NCI-H2196 treated with DMSO at 0.1 percent for 48 hours (cell line): ENCODE data around the gene CMTR2.

Experiments
- DNase-seq: peaks from one replicate; lab custom pipeline; 2025; ENCODE audit not compliant: unreplicated experiment; lab: John Stamatoyannopoulos, UW

CMTR2 gene

DNA sequence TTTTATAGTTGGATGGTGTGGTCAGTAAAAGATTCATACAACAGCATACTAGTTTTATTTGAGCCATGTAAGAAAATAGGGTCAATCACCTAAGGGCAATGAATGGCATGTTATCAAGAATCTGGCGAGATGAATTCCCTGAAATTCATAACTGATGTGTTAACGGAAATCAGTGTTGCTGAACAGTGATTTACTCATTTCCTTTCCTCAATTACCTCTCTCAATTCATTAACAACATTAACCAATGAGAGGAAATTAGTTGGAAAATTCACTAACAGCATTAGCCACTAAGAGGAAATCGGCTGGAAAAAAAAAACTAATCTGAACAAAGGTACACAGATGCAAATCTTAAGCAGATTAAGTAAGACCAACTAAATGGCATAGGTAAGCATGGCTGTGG lies 6.3 kb downstream of the CMTR2 start:
- no peak for DNase-seq

DNA sequence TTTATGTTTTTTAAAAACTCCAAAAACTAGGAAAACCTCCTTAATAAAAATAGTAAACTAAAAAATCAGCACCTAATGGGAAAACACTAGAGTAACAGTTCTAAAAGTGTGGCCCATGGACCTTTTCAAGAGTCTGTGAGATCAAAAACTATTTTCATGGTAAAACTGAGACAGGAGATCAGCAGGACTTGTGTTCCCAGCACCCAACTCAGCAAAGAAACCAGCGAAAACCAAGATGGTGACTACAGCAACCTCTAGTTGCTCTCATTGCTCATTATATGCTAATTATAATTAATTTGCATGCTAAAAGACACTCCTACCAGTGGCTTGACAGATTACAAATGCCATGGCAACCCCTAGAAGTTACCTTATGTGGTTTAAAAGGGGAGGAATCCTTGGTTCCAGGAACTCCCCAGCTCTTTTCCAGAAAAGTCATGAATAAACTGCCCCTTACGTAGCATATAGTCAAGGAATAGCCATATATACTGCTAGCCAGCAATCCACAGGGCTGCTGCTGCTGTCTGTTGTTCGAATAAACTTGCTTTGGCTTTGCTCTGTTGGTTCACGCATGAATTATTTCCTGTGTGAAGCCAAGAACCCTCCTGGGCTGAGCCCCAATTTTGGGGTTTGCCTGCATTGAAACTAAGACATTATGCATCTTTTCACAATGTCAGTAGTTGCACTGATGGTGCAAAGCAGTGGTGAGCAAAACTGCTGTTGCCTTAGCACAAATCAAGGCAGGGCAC lies 12.4 kb downstream of the CMTR2 start:
- no peak for DNase-seq

GRCh38 chr16:71273384-71273783 lies 15.8 kb downstream of the CMTR2 start:
- no peak for DNase-seq

- no peak for DNase-seq
These were observed 24.9 kb downstream of the CMTR2 start for GRCh38 chr16:71264299-71264698.

GRCh38 chr16:71263582-71263981 lies 25.6 kb downstream of the CMTR2 start:
- no peak for DNase-seq

- no peak for DNase-seq
These were observed 26.8 kb downstream of the CMTR2 start for GRCh38 chr16:71262391-71262790.

- no peak for DNase-seq
These were observed 28.2 kb downstream of the CMTR2 start for GRCh38 chr16:71260995-71261394.

DNA sequence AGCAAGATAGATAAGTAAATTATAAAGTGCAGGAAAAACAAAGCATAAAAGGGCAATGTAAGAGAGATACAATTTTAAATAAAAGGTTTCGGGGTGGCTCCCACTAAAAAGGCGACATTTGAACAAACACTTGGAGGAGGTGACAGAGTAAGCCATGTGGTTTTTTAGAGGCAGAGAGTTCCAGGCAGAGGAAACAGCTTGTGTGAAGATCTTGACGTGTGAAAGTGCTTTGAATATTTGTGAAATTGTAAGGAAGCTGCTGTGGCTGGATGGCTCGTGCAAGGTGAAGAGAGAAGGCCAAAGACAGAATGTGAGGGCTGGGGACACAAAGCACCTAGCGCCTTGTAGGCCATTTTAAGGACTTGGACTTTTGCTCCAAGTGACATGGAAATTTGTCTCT lies 30.1 kb downstream of the CMTR2 start:
- DNase-seq = no peak

GRCh38 chr16:71258372-71258771 lies 30.8 kb downstream of the CMTR2 start:
- no peak for DNase-seq

- DNase-seq = no peak
These were observed 31.4 kb downstream of the CMTR2 start for GRCh38 chr16:71257768-71258167.

DNA sequence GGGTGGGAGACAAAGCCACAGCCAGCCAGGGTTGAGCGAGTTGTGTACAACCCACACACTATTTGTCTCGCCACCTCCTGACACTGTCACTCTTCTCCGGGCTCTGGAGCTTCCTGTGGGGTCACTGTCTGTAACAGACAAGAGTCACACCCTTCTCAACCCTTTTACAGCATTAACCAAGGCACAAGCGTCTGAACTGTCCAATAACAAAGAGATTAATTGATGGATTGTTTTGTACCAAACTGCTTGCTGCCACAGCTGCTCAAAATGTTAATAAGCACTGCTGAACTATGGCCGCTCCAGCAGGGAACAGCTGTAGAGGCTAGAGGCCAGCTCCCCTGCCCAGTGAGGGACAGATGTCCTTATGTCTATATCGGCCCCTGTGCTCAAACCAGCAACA lies 33.5 kb downstream of the CMTR2 start:
- no peak for DNase-seq

DNA sequence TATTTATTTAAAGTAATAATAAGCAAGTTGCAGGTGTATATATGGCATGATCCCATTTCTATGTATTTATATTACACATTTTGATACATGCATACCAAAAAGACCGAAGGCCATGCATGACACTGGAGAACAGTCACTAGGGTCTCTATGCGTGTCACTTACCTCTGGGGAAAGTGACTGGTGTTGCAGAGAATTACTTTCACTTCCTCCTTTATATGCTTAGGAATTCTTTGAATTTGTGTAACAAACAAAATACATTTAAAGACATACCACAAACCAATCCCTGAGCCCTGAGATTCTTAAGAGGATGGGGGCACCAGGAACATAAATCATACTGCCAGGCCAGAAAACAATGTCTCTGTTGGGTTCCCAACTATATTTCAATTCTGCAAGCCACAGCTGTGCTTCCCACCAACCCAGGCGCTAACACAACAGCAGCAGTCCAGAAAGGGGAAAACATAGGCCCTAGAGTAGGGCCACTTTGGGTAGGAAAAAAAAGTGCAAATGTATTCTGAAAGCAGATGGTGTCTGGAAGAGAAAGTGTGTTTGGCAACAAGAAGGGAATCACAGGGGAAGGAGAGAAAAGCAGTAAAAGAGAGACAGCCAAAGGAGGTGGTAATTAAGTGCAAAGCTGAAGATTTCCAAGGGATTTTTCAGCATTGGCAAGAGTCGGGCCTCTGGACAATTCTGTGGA lies 34.2 kb downstream of the CMTR2 start:
- no peak for DNase-seq

DNA sequence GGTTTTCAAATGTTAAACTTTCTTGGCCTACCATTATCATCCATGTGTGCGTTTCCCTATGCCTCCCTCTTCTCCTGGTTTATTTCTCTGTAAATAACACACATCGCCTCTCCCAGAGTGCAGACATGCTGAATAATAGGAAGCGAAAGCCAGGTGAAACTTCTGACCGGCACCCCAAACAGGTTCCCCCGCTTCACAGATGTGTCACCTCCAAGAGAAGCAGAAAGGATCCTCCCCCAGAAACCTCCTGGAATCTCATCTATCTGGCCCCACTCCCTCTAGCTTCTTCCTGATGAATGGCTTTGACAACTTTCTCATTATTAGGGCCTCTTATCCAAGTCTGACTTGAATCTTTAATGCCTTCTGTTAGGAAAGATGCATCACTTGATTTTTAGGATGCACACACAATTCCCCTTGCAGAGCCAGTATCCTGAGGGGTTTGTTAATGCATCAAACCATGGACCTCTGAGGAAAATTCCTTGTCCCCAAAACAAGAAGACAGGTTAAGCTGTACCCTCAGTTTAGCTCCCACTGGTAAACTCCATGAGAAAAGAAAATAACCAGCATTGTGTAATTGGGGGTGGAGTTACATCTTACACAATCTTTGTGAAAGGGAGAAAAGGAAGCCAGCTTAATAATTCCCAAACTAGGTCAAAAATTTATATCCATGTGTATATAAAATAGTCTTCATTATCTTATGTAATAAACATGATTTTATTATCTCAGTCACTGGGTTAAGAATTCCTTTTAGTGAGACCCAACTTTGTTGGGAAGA lies 38.6 kb downstream of the CMTR2 start:
- no peak for DNase-seq

- no peak for DNase-seq
These were observed 39.8 kb downstream of the CMTR2 start for GRCh38 chr16:71249399-71249798.

DNA sequence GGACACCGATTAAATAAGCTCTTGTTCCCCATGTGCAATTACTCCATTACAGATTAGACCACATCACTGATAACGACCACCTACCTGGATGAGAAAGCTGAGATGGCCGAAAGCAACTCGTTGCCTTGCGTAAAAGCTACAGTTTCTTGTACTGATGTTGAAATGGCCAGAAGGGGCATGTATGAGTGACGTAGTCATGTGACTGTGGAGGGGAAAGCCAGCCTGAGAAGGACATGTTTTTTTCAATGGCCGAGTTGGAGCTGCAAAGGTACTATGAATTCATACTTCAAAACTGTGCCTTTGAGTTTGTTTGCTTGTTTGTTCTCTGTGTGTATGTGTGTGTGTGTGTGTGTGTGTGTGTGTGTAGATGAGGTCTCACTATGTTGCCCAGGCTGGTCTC lies 41.7 kb downstream of the CMTR2 start:
- DNase-seq = no peak

- DNase-seq = no peak
These were observed 42.9 kb downstream of the CMTR2 start for GRCh38 chr16:71246309-71246708.

- no peak for DNase-seq
These were observed 44.7 kb downstream of the CMTR2 start for GRCh38 chr16:71244521-71244920.

DNA sequence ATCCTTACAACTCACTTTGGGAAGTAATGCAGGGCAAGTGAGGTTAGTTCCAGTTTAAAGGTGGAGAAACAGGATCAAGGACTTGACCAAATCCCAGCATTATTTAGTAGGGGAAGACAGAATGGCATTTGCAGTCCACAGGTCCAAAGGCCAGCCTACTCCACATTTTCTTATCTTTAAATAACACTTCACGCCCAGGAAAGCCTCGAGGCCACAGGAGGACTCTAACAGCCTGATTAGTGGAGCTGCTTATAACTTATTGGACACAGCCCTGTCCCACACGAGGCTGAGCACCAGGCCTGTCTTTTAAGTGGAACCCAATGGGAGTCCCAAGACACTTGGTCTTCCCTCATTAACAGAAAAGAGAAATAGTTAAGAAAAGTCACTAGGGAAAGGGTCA lies 46.6 kb downstream of the CMTR2 start:
- DNase-seq = no peak

GRCh38 chr16:71242036-71242435 lies 47.2 kb downstream of the CMTR2 start:
- DNase-seq = no peak
